SU-DHL-6 (cell line): ENCODE data around the gene EYA3.

Experiments used
- H2AFZ ChIP-seq: fragments of 200-600 bp; sonication (generic); 2 replicates; pipeline ENCODE4 v1.6.1; 2014; ENCODE audit warnings: low read depth, mild to moderate bottlenecking, moderate library complexity, mixed read lengths, antibody characterized with exemption, low read length; ENCODE audit not compliant: severe bottlenecking
- H3F3A ChIP-seq: fragments of 200-600 bp; shearing (Covaris generic); 2 replicates; pipeline ENCODE4 v1.6.0; 2016; ENCODE audit warnings: antibody characterized with exemption, mild to moderate bottlenecking; ENCODE audit not compliant: insufficient read depth
- H3K27ac ChIP-seq: fragments of 200-600 bp; sonication (generic); 2 replicates; pipeline ENCODE4 v1.5.1; 2016; ENCODE audit warnings: low read depth, mild to moderate bottlenecking, low read length, moderate library complexity, mixed read lengths
- H3K27me3 ChIP-seq: fragments of 200-600 bp; sonication (generic), shearing (Covaris generic); 2 replicates; pipeline ENCODE4 v1.6.0; 2014; ENCODE audit warnings: mild to moderate bottlenecking, low read length
- H3K36me3 ChIP-seq: fragments of 200-600 bp; sonication (generic); 2 replicates; pipeline ENCODE4 v1.6.1; 2014; ENCODE audit warnings: mild to moderate bottlenecking, low read length, mixed read lengths
- H3K4me2 ChIP-seq: fragments of 300-600, 200-600 bp; shearing (Covaris generic), sonication (generic); 2 replicates; pipeline ENCODE4 v1.6.0; 2014; ENCODE audit warnings: low read length, low read depth, mild to moderate bottlenecking; ENCODE audit not compliant: poor library complexity, severe bottlenecking
- H3K4me3 ChIP-seq: fragments of 200-600 bp; sonication (generic); 2 replicates; pipeline ENCODE4 v1.5.1; 2014; ENCODE audit warnings: antibody characterized with exemption, low read length, mild to moderate bottlenecking, mixed read lengths; ENCODE audit not compliant: insufficient read depth, poor library complexity, severe bottlenecking
- H3K79me2 ChIP-seq: fragments of 200-600 bp; sonication (generic); 2 replicates; pipeline ENCODE4 v1.6.1; 2014; ENCODE audit warnings: mild to moderate bottlenecking, low read length, moderate library complexity; ENCODE audit not compliant: insufficient read depth
- H3K9ac ChIP-seq: fragments of 200-600 bp; sonication (generic); 2 replicates; pipeline ENCODE4 v1.7.0; 2014; ENCODE audit warnings: mild to moderate bottlenecking, low read length
- H3K9me2 ChIP-seq: fragments of 200-600 bp; sonication (generic); replicated peaks from 2 replicates; pipeline ENCODE4 v1.6.1; 2014; ENCODE audit warnings: low read length; ENCODE audit not compliant: insufficient read depth
- H3K9me3 ChIP-seq: fragments of 200-600 bp; sonication (generic); 2 replicates; pipeline ENCODE4 v1.6.1; 2014; ENCODE audit warnings: low read length, mixed read lengths; ENCODE audit not compliant: insufficient read depth
- H4K20me1 ChIP-seq: fragments of 200-600 bp; sonication (generic); 2 replicates; pipeline ENCODE4 v1.6.1; 2014; ENCODE audit warnings: low read depth, mild to moderate bottlenecking, antibody characterized with exemption, low read length, moderate library complexity, mixed read lengths
- CTCF ChIP-seq: fragments of 200-600 bp; sonication (generic); IDR thresholded peaks from one replicate; pipeline ENCODE4 v1.5.1; 2017; ENCODE audit warnings: antibody characterized with exemption, mild to moderate bottlenecking, low read length, moderate library complexity; ENCODE audit not compliant: insufficient read depth, poor library complexity, severe bottlenecking
- EZH2phosphoT487 ChIP-seq: fragments of 200-600 bp; sonication (generic), shearing (Covaris generic); conservative IDR thresholded peaks from 2 replicates; pipeline ENCODE4 v1.6.1; 2018; ENCODE audit warnings: mild to moderate bottlenecking, antibody characterized with exemption, low read length, moderate library complexity, mixed read lengths

EYA3 gene

GRCh38 chr1:28088168-28088961, at the start of gene EYA3:
Gene EYA3 (minus strand): TSS chr1:28088610. CDS start chr1:28058026, 30,584 bp downstream.
- TF ChIP-seq EZH2phosphoT487: no peak
- no peak for TF ChIP-seq CTCF
- no peak within 1 kb of the TSS for H2AFZ ChIP-seq
- peaks cover 39% of the 10 kb centered on the region for H3F3A ChIP-seq
- H3K9me2 ChIP-seq: no peaks in the 10 kb centered on the region
- no peaks in the 10 kb centered on the region for H3K9me3 ChIP-seq
- no peaks in the 10 kb centered on the region for H3K27me3 ChIP-seq
- peak within 1 kb of the TSS; percentile 95 for H3K9ac ChIP-seq
- H3K4me2 ChIP-seq: peak within 1 kb of the TSS; percentile 99
- peak within 1 kb of the TSS; percentile 99 for H3K27ac ChIP-seq
- H4K20me1 ChIP-seq: no peaks in the 10 kb centered on the region
- H3K4me3 ChIP-seq: peak within 1 kb of the TSS; percentile 92
- H3K79me2 ChIP-seq: peaks cover 47% of the 10 kb centered on the region
- no peaks in the 10 kb centered on the region; the same call in 1 of the 2 replicates for H3K36me3 ChIP-seq

- TF ChIP-seq CTCF (no peak), EZH2phosphoT487 (no peak)
- Histone ChIP-seq H3K9ac (no peak overlapping the region), H3F3A (peaks cover 8% of the 10 kb centered on the region), H3K9me2 (no peaks in the 10 kb centered on the region), H4K20me1 (no peaks in the 10 kb centered on the region), H3K4me3 (no peak overlapping the region), H3K9me3 (no peaks in the 10 kb centered on the region), H3K79me2 (no peaks in the 10 kb centered on the region), H2AFZ (no peak overlapping the region), H3K27me3 (no peaks in the 10 kb centered on the region), H3K36me3 (no peaks in the 10 kb centered on the region), H3K4me2 (no peak overlapping the region), H3K27ac (no peak overlapping the region)
Observed at GRCh38 chr1:28136922-28137613, 48.7 kb upstream of the EYA3 start.

GRCh38 chr1:28136169-28136921, 47.9 kb upstream of the EYA3 start:
- H2AFZ ChIP-seq: no peak overlapping the region
- H3K9ac ChIP-seq: peak overlapping the region; percentile 19; the same call in 1 of the 2 replicates
- H3K27ac ChIP-seq: peak overlapping the region; percentile 68
- no peaks in the 10 kb centered on the region for H4K20me1 ChIP-seq
- no peak for TF ChIP-seq CTCF
- TF ChIP-seq EZH2phosphoT487: no peak
- peak overlapping the region; percentile 44 for H3K4me2 ChIP-seq
- H3K79me2 ChIP-seq: no peaks in the 10 kb centered on the region
- H3K36me3 ChIP-seq: no peaks in the 10 kb centered on the region
- no peaks in the 10 kb centered on the region for H3K9me3 ChIP-seq
- no peaks in the 10 kb centered on the region for H3K27me3 ChIP-seq
- H3K9me2 ChIP-seq: no peaks in the 10 kb centered on the region
- H3K4me3 ChIP-seq: no peak overlapping the region
- H3F3A ChIP-seq: peaks cover 11% of the 10 kb centered on the region
